ENCODE measurements around the gene EIF4G3.

Gene EIF4G3, protein sequence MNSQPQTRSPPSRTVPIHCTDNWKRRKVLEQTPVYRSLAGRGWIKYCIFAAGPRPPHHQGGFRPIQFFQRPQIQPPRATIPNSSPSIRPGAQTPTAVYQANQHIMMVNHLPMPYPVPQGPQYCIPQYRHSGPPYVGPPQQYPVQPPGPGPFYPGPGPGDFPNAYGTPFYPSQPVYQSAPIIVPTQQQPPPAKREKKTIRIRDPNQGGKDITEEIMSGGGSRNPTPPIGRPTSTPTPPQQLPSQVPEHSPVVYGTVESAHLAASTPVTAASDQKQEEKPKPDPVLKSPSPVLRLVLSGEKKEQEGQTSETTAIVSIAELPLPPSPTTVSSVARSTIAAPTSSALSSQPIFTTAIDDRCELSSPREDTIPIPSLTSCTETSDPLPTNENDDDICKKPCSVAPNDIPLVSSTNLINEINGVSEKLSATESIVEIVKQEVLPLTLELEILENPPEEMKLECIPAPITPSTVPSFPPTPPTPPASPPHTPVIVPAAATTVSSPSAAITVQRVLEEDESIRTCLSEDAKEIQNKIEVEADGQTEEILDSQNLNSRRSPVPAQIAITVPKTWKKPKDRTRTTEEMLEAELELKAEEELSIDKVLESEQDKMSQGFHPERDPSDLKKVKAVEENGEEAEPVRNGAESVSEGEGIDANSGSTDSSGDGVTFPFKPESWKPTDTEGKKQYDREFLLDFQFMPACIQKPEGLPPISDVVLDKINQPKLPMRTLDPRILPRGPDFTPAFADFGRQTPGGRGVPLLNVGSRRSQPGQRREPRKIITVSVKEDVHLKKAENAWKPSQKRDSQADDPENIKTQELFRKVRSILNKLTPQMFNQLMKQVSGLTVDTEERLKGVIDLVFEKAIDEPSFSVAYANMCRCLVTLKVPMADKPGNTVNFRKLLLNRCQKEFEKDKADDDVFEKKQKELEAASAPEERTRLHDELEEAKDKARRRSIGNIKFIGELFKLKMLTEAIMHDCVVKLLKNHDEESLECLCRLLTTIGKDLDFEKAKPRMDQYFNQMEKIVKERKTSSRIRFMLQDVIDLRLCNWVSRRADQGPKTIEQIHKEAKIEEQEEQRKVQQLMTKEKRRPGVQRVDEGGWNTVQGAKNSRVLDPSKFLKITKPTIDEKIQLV (N-terminal part only)

DNA sequence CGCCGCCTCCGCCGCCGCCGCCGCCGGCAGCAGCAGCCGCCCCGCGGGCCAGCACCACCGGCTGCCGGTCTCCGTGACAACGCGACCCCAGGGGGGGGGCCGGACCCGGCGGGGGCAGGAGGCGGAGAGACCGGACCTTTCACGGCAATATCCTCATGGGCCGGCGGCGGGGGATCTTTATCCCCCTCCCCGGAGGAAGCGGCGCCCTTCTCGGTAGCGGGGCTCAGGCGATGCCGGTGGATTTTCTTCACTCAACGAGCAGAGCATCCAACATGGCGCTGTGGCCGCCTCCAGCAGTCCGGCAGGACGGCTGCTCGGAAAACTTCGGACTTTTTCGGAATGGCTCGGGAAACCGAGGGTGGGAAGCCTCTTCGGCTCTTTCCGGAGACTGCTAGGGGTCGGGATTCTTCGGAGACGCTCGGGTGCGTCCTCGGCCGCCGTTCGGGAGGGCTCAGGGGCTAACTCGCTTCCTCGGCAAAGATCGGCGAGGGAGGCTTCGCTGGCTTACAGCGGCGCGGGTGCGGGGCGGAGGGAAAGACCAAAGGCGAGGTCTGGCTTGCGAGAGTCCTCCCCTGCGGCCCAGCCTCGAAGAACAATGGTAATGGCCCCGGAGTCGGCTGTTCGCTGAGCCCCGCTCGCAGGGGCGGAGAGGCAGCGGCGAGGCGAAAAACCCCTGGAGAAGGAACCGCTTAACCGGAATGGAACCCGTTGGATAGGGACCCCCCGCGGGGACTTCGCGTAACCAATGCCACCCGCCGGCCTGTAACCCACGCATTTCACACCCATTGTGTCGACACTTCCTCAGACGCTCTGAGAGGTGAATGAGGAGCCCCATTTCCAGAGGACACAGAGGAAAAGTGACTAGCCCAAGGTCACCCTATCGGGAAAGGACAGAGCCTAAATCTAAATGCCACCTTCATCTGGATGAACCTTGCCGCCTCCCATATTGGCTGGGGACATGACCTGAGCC lies at the start of gene EIF4G3:
EIF4G3 (minus strand) TSS at position 312 of the 970 bp plus-strand sequence. CDS start 174,155 bp downstream, outside the sequence.
- in situ Hi-C loops (cut with MboI; ENCODE audit: low sequenced_read_pairs) = loop anchor here (25.0 kb wide), 1 partner anchor 665 kb away; the partner anchor contains the start of gene MUL1

DNA sequence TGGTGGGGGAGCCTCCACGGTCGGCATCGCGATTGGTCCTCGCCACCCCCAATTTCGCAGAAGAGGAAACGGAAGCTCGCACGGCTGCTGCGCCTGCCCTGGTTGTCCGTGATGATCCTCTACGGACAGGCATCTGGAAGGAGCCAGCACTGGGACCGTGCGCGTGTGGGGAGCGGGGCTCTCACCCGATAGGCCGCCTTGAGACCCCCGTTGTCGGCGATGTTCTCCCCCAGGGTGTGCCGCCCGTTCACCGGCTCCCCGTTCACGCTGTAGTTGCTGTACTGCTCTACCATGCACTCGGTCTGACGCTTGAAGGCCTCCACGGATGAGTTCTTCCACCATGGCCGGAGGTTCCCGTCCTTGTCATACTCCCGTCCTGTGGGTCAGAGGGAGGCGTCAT lies 48.4 kb upstream of the EIF4G3 start:
- in situ Hi-C loops (cut with MboI; ENCODE audit: low sequenced_read_pairs) = loop anchor here (25.0 kb wide), 2 partner anchors 737 to 1187 kb away; no protein-coding TSS in a partner anchor

DNA sequence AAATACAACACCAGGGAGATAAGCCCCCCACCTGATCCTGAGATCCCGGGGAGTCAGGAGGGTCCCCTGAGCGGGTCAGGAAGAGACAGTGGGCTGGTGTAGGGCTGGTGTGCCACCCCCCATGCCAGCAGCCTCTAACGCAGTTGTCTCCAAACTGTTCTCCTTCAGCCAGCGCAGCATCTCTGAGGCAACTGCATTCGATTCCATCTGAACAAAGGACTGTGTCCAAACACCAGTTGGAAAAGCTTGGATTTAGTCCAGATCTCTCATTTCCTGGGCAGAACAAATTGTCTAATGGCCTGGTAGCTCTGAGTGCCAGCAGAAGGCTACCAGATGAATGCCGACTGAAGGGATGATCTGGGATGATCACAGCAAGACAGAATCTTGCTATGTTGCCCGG lies 44.1 kb upstream of the EIF4G3 start:
- in situ Hi-C loops (cut with MboI; ENCODE audit: low sequenced_read_pairs) = no loop called here

DNA sequence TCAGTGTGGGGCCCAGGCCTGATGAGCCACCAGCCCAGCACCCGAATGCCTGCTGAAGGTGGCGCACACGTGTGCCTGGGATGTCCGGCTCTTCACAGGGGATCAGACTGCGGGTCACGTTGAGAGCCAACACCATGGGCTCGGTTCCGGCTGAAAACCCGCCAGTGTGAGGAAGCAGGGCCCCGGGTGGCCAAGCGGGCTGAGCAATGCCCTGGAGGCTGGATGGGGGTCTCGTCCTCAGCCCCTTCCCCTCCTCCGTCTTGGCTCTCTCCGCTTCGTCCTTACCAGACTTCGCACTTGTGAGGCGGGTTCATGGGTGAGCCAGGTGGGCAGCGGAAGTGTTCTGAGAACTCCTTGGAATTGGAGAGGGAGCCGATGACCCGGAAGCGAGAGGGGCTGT lies 43.0 kb upstream of the EIF4G3 start:
- in situ Hi-C loops (cut with MboI; ENCODE audit: low sequenced_read_pairs) = no loop called here

DNA sequence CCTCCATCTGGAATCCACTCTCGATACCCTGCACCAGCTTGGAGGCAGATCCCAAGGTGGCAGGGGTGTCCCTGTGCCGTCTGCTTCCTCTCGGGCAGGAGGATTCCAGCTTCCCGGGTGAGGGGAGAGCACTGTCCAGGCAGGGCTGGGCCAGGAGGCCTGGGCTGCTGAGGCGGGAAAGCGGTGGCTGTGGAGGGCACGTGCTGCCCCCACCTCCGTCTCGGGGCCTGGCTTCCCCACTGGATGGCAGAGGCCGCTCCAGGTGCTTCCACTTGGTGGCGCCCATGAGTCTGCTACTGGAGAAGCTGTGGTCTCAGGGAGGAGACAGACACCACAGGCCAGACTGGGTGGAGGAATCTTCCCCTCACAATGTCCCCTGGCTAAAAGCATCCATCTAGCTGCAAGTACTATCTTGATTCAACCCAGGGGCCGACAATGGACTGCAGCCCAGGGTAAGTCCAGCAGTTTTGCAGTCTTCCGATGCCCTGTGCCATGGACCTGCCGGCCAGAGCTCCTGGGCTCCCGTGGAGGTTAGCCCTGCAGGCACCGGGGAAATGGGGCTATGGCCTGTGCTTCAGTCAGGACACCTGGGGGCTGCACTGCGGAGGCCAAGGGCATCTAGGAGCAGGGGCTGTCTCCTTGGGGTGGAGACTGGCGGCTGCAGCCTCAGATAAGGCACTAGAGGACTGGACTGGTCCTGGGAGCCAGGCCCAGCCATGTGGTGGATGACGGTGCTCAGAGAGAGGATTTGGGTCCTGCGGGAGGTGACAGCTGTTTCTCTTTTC lies 41.3 kb upstream of the EIF4G3 start:
- in situ Hi-C loops (cut with MboI; ENCODE audit: low sequenced_read_pairs) = no loop called here

DNA sequence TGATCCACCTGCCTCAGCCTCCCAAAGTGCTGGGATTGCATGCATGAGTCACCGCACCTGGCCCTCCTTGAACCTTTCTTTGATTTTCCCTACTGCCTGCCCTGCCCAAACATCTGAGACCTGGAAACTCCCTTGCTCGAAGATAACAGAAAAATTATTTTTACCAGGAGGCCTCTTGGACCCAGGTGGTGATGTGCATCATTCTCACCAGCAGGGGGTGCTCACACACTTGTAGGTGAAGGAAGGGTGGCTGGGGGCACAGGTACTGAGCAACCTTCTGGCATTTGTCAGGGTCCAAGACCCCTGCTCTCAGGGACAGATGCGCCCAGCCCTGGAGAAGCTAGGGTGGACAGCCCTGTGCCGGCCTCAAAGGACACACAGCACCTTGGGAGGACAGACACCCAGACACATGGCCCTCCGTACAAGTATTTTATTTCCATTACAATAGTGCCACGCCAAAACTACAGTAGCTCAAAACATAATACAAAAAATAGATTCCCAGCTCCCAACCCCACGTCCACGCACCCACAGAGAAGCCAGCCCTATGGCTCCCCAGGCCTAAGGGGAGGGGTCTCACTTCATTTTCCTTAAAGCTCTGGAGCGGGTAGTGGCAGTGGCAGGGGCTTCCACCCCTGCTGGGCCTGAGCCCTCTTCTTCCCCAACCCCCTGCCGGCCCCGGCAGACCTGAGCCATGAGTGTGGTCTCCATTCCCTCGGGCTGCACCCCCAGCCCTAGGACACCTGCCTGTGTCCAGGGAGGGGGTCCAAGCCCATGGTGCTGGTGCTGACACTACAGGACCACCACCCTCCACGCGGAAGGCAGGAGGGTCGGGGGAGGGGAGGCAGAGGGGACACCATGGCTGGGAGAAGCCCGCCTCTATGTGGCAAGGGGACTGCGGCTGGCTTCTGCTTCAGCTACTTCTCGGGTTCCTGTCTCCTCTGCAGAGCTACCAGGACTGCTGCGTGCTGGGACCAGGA lies 40.4 kb upstream of the EIF4G3 start:
- in situ Hi-C loops (cut with MboI; ENCODE audit: low sequenced_read_pairs) = no loop called here

DNA sequence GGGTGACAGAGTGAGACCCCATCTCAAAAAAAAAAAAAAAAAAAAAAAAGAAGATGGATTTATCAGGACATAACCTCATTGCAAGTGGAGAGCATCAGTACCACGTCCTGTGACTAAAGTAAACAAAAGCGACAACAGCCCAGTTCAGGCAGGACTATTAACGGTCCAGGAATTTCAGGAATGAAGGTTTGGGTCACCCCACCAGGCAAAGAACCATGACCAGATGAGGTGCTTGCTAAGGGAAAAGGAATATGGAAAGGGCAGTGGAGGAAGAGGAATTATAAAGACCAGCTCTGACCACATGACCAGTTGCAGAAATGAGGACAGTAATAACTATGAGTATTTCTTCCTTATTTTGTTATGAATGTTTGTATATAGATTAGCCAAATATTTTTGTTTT lies 35.4 kb upstream of the EIF4G3 start:
- in situ Hi-C loops (cut with MboI; ENCODE audit: low sequenced_read_pairs) = no loop called here

DNA sequence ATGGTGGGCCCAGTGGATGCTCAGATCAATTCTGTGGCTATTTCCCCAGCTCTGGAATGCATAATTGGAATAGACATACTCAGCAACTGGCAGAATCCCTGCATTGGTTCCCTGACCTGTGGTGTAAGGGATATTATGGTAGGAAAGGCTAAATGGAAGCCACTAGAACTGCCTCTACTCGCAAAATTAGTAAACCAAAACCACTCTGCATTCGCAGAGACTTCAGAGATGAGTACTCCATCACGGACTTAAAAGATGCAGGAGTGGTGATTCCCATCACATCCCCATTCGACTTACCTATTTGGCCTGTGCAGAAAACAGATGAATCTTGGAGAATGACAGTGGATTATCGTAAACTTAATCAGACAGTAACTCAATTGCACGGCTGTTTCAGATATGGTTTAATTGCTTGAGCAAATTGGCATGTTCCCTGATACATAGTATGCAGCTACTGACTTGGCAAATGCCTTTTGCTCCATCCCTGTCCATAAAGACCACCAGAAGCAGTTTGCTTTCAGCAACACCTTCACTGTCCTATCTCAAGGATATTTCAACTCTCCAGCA lies 31.5 kb upstream of the EIF4G3 start:
- in situ Hi-C loops (cut with MboI; ENCODE audit: low sequenced_read_pairs) = loop anchor here (10.0 kb wide), 1 partner anchor 513 kb away; no protein-coding TSS in a partner anchor

DNA sequence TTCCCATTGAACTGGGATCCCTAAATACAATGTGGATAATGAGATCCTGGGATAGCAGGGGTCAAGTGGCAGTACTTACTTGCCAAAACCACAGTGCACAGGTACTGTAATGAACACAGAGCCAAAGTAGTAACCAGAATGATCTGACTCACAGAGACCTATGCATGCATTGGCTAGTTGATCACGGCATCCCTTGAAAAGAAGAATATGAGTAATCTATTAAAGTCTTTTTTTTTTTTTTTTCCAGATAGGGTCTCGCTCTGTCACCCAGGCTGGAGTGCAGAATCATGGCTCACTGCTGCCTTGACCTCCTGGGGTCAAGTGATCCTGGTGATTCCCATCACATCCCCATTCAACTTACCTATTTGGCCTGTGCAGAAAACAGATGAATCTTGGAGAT lies 29.4 kb upstream of the EIF4G3 start:
- in situ Hi-C loops (cut with MboI; ENCODE audit: low sequenced_read_pairs) = loop anchor here (10.0 kb wide), 1 partner anchor 511 kb away; no protein-coding TSS in a partner anchor

DNA sequence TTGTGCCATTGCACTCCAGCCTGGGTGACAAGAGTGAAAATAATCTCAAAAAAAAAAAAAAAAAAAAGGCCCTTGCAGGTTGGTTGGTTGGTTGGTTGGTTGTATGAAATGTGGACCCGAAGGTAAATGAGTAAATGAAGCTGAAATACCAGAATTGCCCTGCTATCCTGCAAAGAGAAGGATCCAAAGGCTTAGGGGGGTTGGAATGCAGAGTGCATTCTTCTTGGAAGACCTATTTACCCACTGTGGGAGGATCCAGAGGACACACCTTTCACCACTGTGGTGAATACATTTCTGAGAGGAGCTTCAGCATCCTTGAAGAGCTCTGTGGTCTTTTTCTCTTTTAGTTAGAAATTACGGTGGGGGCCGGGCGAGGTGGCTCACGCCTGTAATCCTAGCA lies 28.7 kb upstream of the EIF4G3 start:
- in situ Hi-C loops (cut with MboI; ENCODE audit: low sequenced_read_pairs) = loop anchor here (10.0 kb wide), 1 partner anchor 511 kb away; no protein-coding TSS in a partner anchor

DNA sequence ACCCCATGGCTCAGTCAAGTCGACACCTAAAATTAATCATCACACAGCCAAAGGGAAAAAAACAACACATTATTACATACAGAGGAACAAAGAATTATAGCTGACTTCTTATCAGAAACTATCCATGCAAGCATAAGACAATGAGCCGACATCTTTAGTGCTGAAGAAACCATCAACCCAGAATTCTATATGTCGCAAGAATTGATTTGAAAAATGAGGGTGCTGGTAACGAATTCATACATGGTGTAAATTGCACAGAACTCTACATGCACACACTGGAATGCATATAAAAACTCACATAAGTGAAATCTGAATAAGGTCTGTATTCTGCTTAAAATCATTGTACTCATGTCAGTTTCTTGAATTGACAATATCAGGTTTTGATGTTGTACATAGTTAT lies 25.0 kb upstream of the EIF4G3 start:
- in situ Hi-C loops (cut with MboI; ENCODE audit: low sequenced_read_pairs) = loop anchor here (10.0 kb wide), 1 partner anchor 507 kb away; no protein-coding TSS in a partner anchor

DNA sequence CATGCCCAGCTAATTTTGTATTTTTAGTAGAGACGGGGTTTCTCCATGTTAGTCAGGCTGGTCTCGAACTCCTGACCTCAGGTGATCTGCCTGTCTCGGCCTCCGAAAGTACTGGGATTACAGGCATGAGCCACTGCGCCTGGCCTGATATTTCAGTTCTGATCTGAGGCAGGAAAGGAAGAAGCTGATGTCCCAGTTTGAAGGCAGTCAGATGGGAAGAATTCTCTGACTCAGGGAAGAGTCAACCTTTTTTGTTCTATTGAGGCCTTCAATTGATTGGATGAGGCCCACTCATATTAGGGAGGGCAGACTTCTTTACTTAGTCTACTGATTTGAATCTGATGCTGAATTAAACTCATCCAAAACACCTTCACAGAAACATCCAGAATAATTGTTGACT lies 24.5 kb upstream of the EIF4G3 start:
- in situ Hi-C loops (cut with MboI; ENCODE audit: low sequenced_read_pairs) = loop anchor here (10.0 kb wide), 1 partner anchor 506 kb away; no protein-coding TSS in a partner anchor

DNA sequence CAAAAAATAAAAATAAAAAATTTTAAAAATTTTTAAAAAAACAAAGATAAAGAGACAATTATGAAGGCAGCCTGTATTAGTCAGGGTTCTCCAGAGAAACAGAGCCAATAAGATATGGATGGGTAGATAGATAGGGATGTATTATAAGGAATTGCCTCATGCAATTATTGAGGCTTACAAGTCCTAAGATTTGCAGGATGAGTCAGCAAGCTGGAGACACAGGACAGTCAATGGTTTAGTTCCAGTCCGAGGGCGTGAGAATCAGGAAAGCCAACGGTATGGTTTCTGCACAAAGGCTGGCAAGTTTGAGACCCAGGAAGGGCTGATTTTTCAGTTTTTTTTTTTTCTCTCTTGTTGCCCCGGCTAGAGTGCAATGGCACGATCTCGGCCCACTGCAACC lies 24.1 kb upstream of the EIF4G3 start:
- in situ Hi-C loops (cut with MboI; ENCODE audit: low sequenced_read_pairs) = loop anchor here (10.0 kb wide), 1 partner anchor 506 kb away; no protein-coding TSS in a partner anchor

DNA sequence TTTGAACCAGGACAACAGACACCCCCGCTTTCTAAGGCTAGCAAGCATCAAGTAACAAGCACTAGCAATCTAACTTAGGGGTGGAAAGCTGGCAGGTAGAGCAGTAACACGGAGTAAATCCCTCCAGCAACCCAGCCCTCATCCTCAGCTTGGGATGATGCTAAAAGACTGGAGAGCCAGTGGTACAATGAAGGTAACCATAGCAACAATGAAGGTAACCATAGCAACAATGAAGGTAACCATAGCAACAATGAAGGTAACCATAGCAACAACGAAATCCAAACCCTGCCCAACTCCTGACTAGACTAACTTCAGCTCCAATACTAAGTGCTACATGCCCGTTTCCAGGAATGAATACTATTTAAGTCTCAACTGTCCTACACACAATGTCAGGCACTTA lies 22.2 kb upstream of the EIF4G3 start:
- in situ Hi-C loops (cut with MboI; ENCODE audit: low sequenced_read_pairs) = loop anchor here (10.0 to 25.0 kb wide), 2 partner anchors 214 to 687 kb away; partner anchors contain the start of gene MUL1

DNA sequence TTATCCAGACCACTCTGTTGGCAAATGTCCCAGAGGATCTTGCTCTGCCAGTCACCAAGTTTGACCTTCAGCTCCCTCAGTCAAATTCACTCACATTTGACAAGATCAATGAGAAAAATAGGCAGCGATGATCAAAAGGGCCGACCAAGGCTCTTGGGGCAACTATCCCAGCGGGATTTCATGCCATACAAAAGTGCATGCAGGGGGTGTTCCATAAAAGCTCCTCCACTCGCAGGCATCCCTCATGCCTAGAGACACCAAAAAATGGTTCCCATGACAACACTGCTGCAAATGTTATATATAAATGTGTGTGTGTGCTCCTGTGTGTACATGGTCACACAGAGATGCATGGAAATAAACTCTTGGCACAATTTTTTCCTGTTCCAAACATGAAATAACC lies 16.2 kb upstream of the EIF4G3 start:
- in situ Hi-C loops (cut with MboI; ENCODE audit: low sequenced_read_pairs) = loop anchor here (10.0 to 25.0 kb wide), 2 partner anchors 208 to 681 kb away; partner anchors contain the start of gene MUL1

DNA sequence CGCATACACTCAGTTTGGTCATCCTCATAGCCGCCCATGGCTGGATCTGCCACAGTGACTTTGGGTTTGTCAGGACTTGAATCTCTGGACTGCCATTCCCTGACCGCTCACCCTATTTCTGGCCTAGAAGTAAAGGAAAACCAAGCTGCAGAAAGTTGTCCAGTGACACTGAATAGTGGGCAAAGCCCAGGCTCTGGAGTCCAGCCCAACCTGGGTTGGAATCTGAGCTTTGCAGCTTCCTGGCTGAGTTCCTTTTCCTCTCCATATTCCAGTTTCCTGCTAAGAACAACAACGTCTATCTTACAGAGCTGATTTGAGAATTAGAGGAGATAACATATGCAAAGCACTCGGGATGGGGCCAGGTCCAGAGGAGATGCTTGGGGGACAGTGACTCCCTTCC lies 15.6 kb upstream of the EIF4G3 start:
- in situ Hi-C loops (cut with MboI; ENCODE audit: low sequenced_read_pairs) = loop anchor here (10.0 to 25.0 kb wide), 2 partner anchors 207 to 680 kb away; partner anchors contain the start of gene MUL1

DNA sequence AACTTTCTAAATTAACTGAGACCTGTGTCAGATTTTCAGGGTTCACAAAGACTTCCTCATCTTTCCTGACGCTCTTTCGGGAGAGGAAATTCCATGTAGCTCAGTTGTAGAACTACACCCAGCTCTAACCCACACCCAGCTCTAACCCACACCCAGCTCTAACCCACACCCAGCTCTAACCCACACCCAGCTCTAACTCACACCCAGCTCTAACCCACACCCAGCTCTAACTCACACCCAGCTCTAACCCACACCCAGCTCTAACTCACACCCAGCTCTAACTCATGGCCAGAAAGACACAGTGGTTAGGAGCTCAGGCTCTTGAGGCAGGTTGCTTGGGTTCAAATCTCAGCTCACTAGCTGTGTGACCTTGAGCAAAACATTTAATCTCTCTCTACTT lies 14.1 kb upstream of the EIF4G3 start:
- in situ Hi-C loops (cut with MboI; ENCODE audit: low sequenced_read_pairs) = loop anchor here (10.0 to 25.0 kb wide), 2 partner anchors 206 to 678 kb away; partner anchors contain the start of gene MUL1

All from HL-60/S4 (cell line).